K562 (cell line): ENCODE data around the gene CLHC1. TPM values are rescaled to one million over a fixed set of nuclear protein-coding genes. Genes with fewer than 3 reads are reported as not detected.

Experiments
- BRCA1 ChIP-seq, 2 experiments: fragments of 450-650 bp in 1 of 2; sonication (generic) in 1 of 2; formaldehyde crosslinking in 1 of 2; IDR thresholded peaks; 2 replicates each; pipeline versions ENCODE4 v1.5.0 to v1.6.1; 2017 to 2020; ENCODE audit warnings: mild to moderate bottlenecking in 1 of 2, missing genetic modification reagents in 1 of 2
- FOS ChIP-seq: IDR thresholded peaks from 3 replicates; pipeline ENCODE4 v1.6.1; 2011; ENCODE audit not compliant: insufficient read length; ENCODE audit errors: extremely low read depth
- GABPB2 ChIP-seq: fragments of 250-450 bp; sonication (Bioruptor Pico); conservative IDR thresholded peaks from 2 replicates; pipeline ENCODE4 v1.5.1; 2021; ENCODE audit warnings: mild to moderate bottlenecking
- HDAC3 ChIP-seq: fragments of 450-650 bp; IDR thresholded peaks from 2 replicates; pipeline ENCODE4 v1.6.1; 2018; ENCODE audit warnings: borderline replicate concordance, mild to moderate bottlenecking, moderate library complexity; ENCODE audit not compliant: partially characterized antibody
- HSF4 ChIP-seq: fragments of 250-450 bp; sonication (Bioruptor Pico); IDR thresholded peaks from 2 replicates; pipeline ENCODE4 v2.1.2; 2022; ENCODE audit warnings: mild to moderate bottlenecking, moderate library complexity, borderline replicate concordance
- ILK ChIP-seq: fragments of 450-650 bp; IDR thresholded peaks from 2 replicates; pipeline ENCODE4 v1.6.1; 2016; ENCODE audit warnings: missing genetic modification characterization, low read depth, mild to moderate bottlenecking, missing compliant biosample characterization, moderate library complexity, borderline replicate concordance
- MAFG ChIP-seq: fragments of 450-650 bp; conservative IDR thresholded peaks from 2 replicates; pipeline ENCODE4 v1.6.1; 2016; ENCODE audit warnings: missing genetic modification characterization, missing compliant biosample characterization
- PRPF4 ChIP-seq: fragments of 200-400 bp; formaldehyde crosslinking; IDR thresholded peaks from one replicate; pipeline ENCODE4 v1.6.1; 2017; ENCODE audit warnings: low read length, low read depth, mild to moderate bottlenecking; ENCODE audit not compliant: insufficient read depth, poor library complexity, severe bottlenecking
- RBM15 ChIP-seq: fragments of 200-400 bp; formaldehyde crosslinking; IDR thresholded peaks from 2 replicates; pipeline ENCODE4 v1.6.1; 2018; ENCODE audit warnings: mild to moderate bottlenecking, low read length, moderate library complexity; ENCODE audit not compliant: insufficient read depth
- SAP30 ChIP-seq: fragments of 200-600 bp; sonication (generic); IDR thresholded peaks from 2 replicates; pipeline ENCODE4 v1.6.1; 2012; ENCODE audit warnings: borderline replicate concordance, low read depth, mild to moderate bottlenecking, moderate library complexity, low read length, control low read depth, inconsistent platforms; ENCODE audit not compliant: insufficient read depth, poor library complexity, severe bottlenecking
- STAT5B ChIP-seq: fragments of 250-450 bp; sonication (Bioruptor Pico); IDR thresholded peaks from 2 replicates; pipeline ENCODE4 v1.8.0; 2021; ENCODE audit warnings: mild to moderate bottlenecking, inconsistent platforms
- TCFL5 ChIP-seq: fragments of 250-450 bp; sonication (Bioruptor Pico); conservative IDR thresholded peaks from 2 replicates; pipeline ENCODE4 v1.6.1; 2021; ENCODE audit warnings: mild to moderate bottlenecking, moderate library complexity, matching md5 sums
- ZBTB33 ChIP-seq: sonication (generic); formaldehyde crosslinking; IDR thresholded peaks from 2 replicates; pipeline ENCODE4 v1.8.1; 2023; ENCODE audit warnings: mild to moderate bottlenecking, missing genetic modification reagents
- ZEB2 ChIP-seq: fragments of 450-650 bp; IDR thresholded peaks from 2 replicates; pipeline ENCODE4 v1.6.1; 2016
- ZNF175 ChIP-seq: fragments of 200-800 bp; sonication (Bioruptor generic); IDR thresholded peaks from 2 replicates; pipeline ENCODE4 v1.6.1; 2016; ENCODE audit warnings: low read depth, mild to moderate bottlenecking, missing genetic modification characterization, missing compliant biosample characterization
- ZNF57 ChIP-seq: fragments of 450-650 bp; formaldehyde crosslinking; IDR thresholded peaks from 2 replicates; pipeline ENCODE4 v1.4.0; 2020; ENCODE audit warnings: mild to moderate bottlenecking, moderate library complexity
- ZNF589 ChIP-seq: fragments of 200-800 bp; sonication (Bioruptor generic); IDR thresholded peaks from 2 replicates; pipeline ENCODE4 v1.6.1; 2016; ENCODE audit warnings: low read depth, missing genetic modification characterization, missing compliant biosample characterization
- ZNF592 ChIP-seq: fragments of 450-650 bp; IDR thresholded peaks from 2 replicates; pipeline ENCODE4 v1.6.1; 2017; ENCODE audit warnings: antibody characterized with exemption, mild to moderate bottlenecking
- ZNF740 ChIP-seq, 3 experiments: fragments of 200-800 bp in 1 of 3; sonication (Bioruptor generic) in 1 of 3; sonication (generic) in 1 of 3; formaldehyde crosslinking in 1 of 3; IDR thresholded peaks; 2 replicates each; pipeline versions ENCODE4 v1.6.1 to v1.8.0; 2016 to 2022; ENCODE audit warnings: mild to moderate bottlenecking in 2 of 3, missing compliant biosample characterization in 2 of 3, missing genetic modification characterization in 2 of 3, missing genetic modification reagents in 1 of 3
- polyA plus RNA-seq, 8 experiments: library from polyadenylated mRNA; depleted of rRNA in 4 of 8; stranded (reverse) in 5 of 8; unstranded in 3 of 8; fragments of >200 nt; fragmentation: Nextera tagmentation in 2 of 8; fragmentation: Illumina TruSeq in 1 of 8; extraction: Ambion mirVana in 2 of 8; extraction: Trizol in 1 of 8; gene quantifications; 2 replicates each; pipeline versions ENCODE4 v1.2.1 to v1.2.3, GENCODE V29; 2011 to 2014; ENCODE audit warnings: inconsistent platforms in 1 of 8, missing spikeins in 1 of 8
- total RNA-seq, 7 experiments: library from RNA; depleted of rRNA in 6 of 7; stranded (reverse); fragments of >200 nt in 6 of 7; fragmentation: Illumina TruSeq in 2 of 7; extraction: Trizol in 2 of 7; gene quantifications; 2 replicates each; pipeline versions ENCODE4 v1.2.1 to v1.2.3, GENCODE V29; 2011 to 2021; ENCODE audit warnings: low replicate concordance in 1 of 7
- TF ChIP-seq, protein P1 (sequence below): sonication (generic); formaldehyde crosslinking; IDR thresholded peaks from 2 replicates; pipeline ENCODE4 v1.9.0; 2022; ENCODE audit warnings: mild to moderate bottlenecking, missing genetic modification reagents

The CLHC1 gene
- total and polyA plus RNA-seq, 9 of the 15 experiments (the other 6 are each of a cell fraction or from before 2014, with no cell fraction given) = 3.7 to 14.3 (median 8.6) TPM

- TF ChIP-seq ZBTB33 (CRISPR knock-in tag) (peak; percentile 73; the same call in 1 of the 2 replicates), ZNF740 (CRISPR knock-in tag; IDR thresholded peaks at IDR 0.05) (no peak), ZNF740 (tag; IDR thresholded peaks at IDR 0.05) (0 out of 4 replicates have a peak, but pooled peaks of 1 of the 2 experiments have one; percentile 23), BRCA1 (IDR thresholded peaks at IDR 0.05) (no peak), BRCA1 (CRISPR knock-in tag; IDR thresholded peaks at IDR 0.05) (no peak), ZNF592 (peak; percentile 41; the same call in 1 of the 2 replicates), ILK (tag) (no peak), GABPB2 (no peak), ZNF57 (CRISPR knock-in tag) (no peak), ZNF175 (CRISPR knock-in tag) (no peak), PRPF4 (no peak), SAP30 (no peak), ZNF589 (CRISPR knock-in tag) (no peak), HSF4 (CRISPR knock-in tag) (0 out of 2 replicates have a peak, but pooled peaks have one; percentile 10), MAFG (no peak), RBM15 (no peak), STAT5B (no peak), FOS (no peak), HDAC3 (no peak), ZEB2 (0 out of 2 replicates have a peak, but pooled peaks have one; percentile 11), TCFL5 (CRISPR knock-in tag) (no peak)
- TF ChIP-seq, protein P1, sequence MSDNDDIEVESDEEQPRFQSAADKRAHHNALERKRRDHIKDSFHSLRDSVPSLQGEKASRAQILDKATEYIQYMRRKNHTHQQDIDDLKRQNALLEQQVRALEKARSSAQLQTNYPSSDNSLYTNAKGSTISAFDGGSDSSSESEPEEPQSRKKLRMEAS = no peak
These were observed 96.0 kb downstream of the CLHC1 start (continued) for GRCh38 chr2:55136138-55136541.
